ENCODE measurements around the gene RTL1. TPM values are rescaled to one million over a fixed set of nuclear protein-coding genes. Genes with fewer than 3 reads are reported as not detected.

RTL1 gene
- total and polyA plus RNA-seq, 2 of the 8 experiments (the other 6 are each of a cell fraction or from before 2014, with no cell fraction given): not detected

DNA sequence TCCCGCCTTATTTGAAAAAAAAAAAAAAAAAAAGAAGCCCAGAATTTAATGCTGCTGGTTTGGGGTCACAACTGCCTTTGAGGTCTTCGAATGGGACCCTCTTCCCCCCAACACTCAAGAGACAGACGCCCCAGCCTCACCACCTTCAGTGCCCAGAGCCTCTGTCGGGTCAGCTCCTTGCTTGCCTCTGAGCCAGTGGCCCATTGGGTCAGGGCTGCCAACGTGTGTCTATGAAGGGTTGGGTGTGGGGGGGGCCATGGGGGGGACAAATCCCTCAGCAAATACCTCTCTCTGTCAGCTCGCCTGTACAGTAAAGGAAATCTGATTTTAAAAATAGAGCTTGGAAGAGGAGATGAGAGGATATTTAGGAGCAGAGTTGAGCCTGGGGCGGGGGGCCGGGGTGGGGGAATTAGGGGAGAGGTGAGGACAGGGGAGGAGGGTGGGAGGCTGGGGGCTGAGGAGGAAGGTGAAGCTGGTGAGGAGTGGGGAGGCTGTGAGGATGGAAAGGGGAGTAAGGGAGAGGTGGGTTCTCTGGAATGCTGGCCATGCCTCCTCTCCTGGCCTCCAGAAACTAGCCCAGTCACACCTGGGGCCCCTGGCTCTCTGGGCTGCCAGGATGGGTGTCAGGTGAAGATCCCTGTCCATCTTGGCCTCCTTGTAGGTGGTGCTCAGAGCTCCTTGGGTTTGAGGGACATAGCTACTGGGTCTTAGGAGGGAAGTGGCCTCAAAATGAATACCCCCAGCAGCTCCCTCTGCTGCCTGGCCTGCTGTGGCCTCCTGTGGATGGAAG, 13.3 kb downstream of the RTL1 start:
- 91% methylated on average over 6 of the region's 8 CpGs; no CpG with 5 or more reads in 1 of the 2 experiments for WGBS, 2 experiments (ENCODE audit: extremely low coverage in 1 of 2, insufficient coverage in 1 of 2, insufficient read length in 1 of 2, insufficient replicate concordance in 2 of 2, low coverage in 1 of 2, low lambda C conversion rate in 2 of 2, missing lambda C conversion rate in 1 of 2)
- no peak overlapping the region for H3K18ac ChIP-seq (ENCODE audit: extremely low read depth, low read length)
- no peaks in the 10 kb centered on the region for H3K27me3 ChIP-seq (replicated peaks in 1 of 4; ENCODE audit: control insufficient read depth in 3 of 4, extremely low read depth in 1 of 4, insufficient read depth in 3 of 4, low read length in 3 of 4)
- no peak overlapping the region for H3K4me3 ChIP-seq (ENCODE audit: extremely low read depth in 1 of 4, insufficient read depth in 2 of 4, low read depth in 3 of 4, low read length in 4 of 4)
- no peak overlapping the region for H4K8ac ChIP-seq (ENCODE audit: extremely low read depth, insufficient read depth, low read length)
- H4K20me1 ChIP-seq (replicated peaks in 1 of 2; ENCODE audit: control insufficient read depth in 1 of 2, insufficient read depth in 2 of 2, low read length in 2 of 2): no peaks in the 10 kb centered on the region
- no peak overlapping the region for H3K4me2 ChIP-seq (ENCODE audit: insufficient read depth in 1 of 2, low read depth in 2 of 2, low read length in 2 of 2)
- H3K4ac ChIP-seq (replicated peaks; ENCODE audit: insufficient read length, low read depth, low read length): no peak overlapping the region
- no peak overlapping the region for H3K56ac ChIP-seq (replicated peaks; ENCODE audit: insufficient read length, low read depth, low read length)
- H3K27ac ChIP-seq (ENCODE audit: low read depth, low read length): no peak overlapping the region
- FAIRE-seq: no peak
- H3K4me1 ChIP-seq (replicated peaks in 1 of 4; ENCODE audit: control insufficient read depth in 3 of 4, insufficient read depth in 4 of 4, low read length in 3 of 4): no peaks in the 10 kb centered on the region; a peak in 2 of 7 replicates
- H2BK12ac ChIP-seq (ENCODE audit: low read depth, low read length): no peak overlapping the region
- no peak overlapping the region for H3K9ac ChIP-seq (replicated peaks in 1 of 4; ENCODE audit: extremely low read depth in 1 of 4, low read depth in 3 of 4, low read length in 3 of 4)
- H2BK5ac ChIP-seq (ENCODE audit: low read depth, low read length): no peak overlapping the region
- H3K23me2 ChIP-seq (ENCODE audit: low read depth, low read length): no peaks in the 10 kb centered on the region
- TF ChIP-seq CTBP2 (IDR thresholded peaks at IDR 0.05; ENCODE audit: borderline replicate concordance, insufficient read depth, insufficient read length, low read length): no peak
- TF ChIP-seq YY1 (IDR thresholded peaks at IDR 0.05; ENCODE audit: low read depth, low read length): no peak
- TF ChIP-seq SUZ12 (IDR thresholded peaks at IDR 0.05; ENCODE audit: low read length): no peak
- no peak for TF ChIP-seq ASH2L (IDR thresholded peaks at IDR 0.05; ENCODE audit: low read length)
- TF ChIP-seq JUND (IDR thresholded peaks at IDR 0.05; ENCODE audit: low read length): no peak
- no peak for TF ChIP-seq SP2 (IDR thresholded peaks at IDR 0.05; ENCODE audit: low read length)
- no peak for TF ChIP-seq NANOG (IDR thresholded peaks at IDR 0.05; ENCODE audit: insufficient read depth, low read depth, low read length, poor library complexity, severe bottlenecking)
- no peak for DNase-seq (ENCODE audit: low read depth in 1 of 2, low spot score in 2 of 2)
- H2AFZ ChIP-seq (ENCODE audit: low read length): no peak overlapping the region
- no peaks in the 10 kb centered on the region for H3K9me3 ChIP-seq (ENCODE audit: insufficient read depth in 2 of 2, low read depth in 1 of 2, low read length in 1 of 2)
- no peak overlapping the region for H2AK5ac ChIP-seq (ENCODE audit: low read depth, low read length)
- H2BK120ac ChIP-seq (replicated peaks; ENCODE audit: low read depth, low read length): no peak overlapping the region
- H3K79me2 ChIP-seq (ENCODE audit: control insufficient read depth in 1 of 2, insufficient read depth in 2 of 2, low read length in 2 of 2): no peaks in the 10 kb centered on the region
- POLR2A ChIA-PET (ENCODE audit: partially characterized antibody): interaction anchor here (0.7 kb wide), 1 partner anchor 352 kb away, joined by 3 read pairs; no protein-coding TSS in a partner anchor
- H4K5ac ChIP-seq (ENCODE audit: insufficient read length, low read depth, low read length): no peak overlapping the region
- no peak overlapping the region for H2BK20ac ChIP-seq (ENCODE audit: low read length)
- no peaks in the 10 kb centered on the region for H3K79me1 ChIP-seq (ENCODE audit: low read depth, low read length)
- no peak overlapping the region for H3K23ac ChIP-seq (ENCODE audit: insufficient read length)
- H2BK15ac ChIP-seq (ENCODE audit: low read length): no peak overlapping the region
- CTCF ChIA-PET (ENCODE audit: partially characterized antibody): interaction anchor here (0.6 to 2.1 kb wide), 6 partner anchors 10 to 227 kb away, joined by 3 to 6 read pairs (median 4); no protein-coding TSS in a partner anchor
- no peak overlapping the region for H3K14ac ChIP-seq (ENCODE audit: insufficient read length)
- H4K91ac ChIP-seq (replicated peaks; ENCODE audit: insufficient read length, low read length): no peak overlapping the region
- no peaks in the 10 kb centered on the region for H3K36me3 ChIP-seq (ENCODE audit: control insufficient read depth in 2 of 4, insufficient read depth in 4 of 4, low read length in 3 of 4)

All from H1 (cell line).